CD14-positive monocyte (primary cell): ENCODE results near the gene ATP6V0E2. TPM values are rescaled to one million over a fixed set of nuclear protein-coding genes. Genes with fewer than 3 reads are reported as not detected.

Source experiments
- DNase-seq, 3 donors: peaks; one replicate each; pipeline ENCODE4 v3.0.0-alpha.2; 2011 to 2022
- H2AFZ ChIP-seq: 2 replicates; pipeline ENCODE4 v1.6.0; 2012; ENCODE audit warnings: mild to moderate bottlenecking, low read depth, low read length, inconsistent platforms; ENCODE audit not compliant: insufficient read depth, poor library complexity, severe bottlenecking
- H3K27ac ChIP-seq, 2 donors: 1 replicate in 1 of 2; 2 replicates in 1 of 2; pipeline ENCODE4 v1.5.1; 2012 to 2013; ENCODE audit warnings: low read length in 2 of 2, control low read depth in 1 of 2, inconsistent platforms in 1 of 2, low read depth in 1 of 2, mild to moderate bottlenecking in 1 of 2
- H3K27me3 ChIP-seq, 2 donors: one replicate each; pipeline versions ENCODE4 v1.6.0 to v1.6.1; 2011 to 2013; ENCODE audit warnings: low read length in 2 of 2; ENCODE audit not compliant: control insufficient read depth in 2 of 2, insufficient read depth in 2 of 2
- H3K36me3 ChIP-seq, 2 donors: replicated peaks in 1 of 2; 1 replicate in 1 of 2; 2 replicates in 1 of 2; pipeline versions ENCODE4 v1.5.1 to v1.6.1; 2012 to 2013; ENCODE audit warnings: low read length in 2 of 2, control low read depth in 1 of 2, inconsistent platforms in 1 of 2, mild to moderate bottlenecking in 1 of 2; ENCODE audit not compliant: insufficient read depth in 2 of 2, control insufficient read depth in 1 of 2
- H3K4me1 ChIP-seq, 2 donors: 1 replicate in 1 of 2; 2 replicates in 1 of 2; pipeline versions ENCODE4 v1.5.1 to v1.6.1; 2012 to 2013; ENCODE audit warnings: low read length in 2 of 2, control low read depth in 1 of 2, inconsistent platforms in 1 of 2, mild to moderate bottlenecking in 1 of 2, moderate library complexity in 1 of 2; ENCODE audit not compliant: insufficient read depth in 2 of 2, control insufficient read depth in 1 of 2
- H3K4me2 ChIP-seq: replicated peaks from 2 replicates; pipeline ENCODE3; 2012; ENCODE audit warnings: low read length, moderate library complexity, mild to moderate bottlenecking; ENCODE audit not compliant: poor library complexity, severe bottlenecking; ENCODE audit errors: extremely low read depth
- H3K4me3 ChIP-seq, 3 experiments: fragments of 200-600 bp in 1 of 3; sonication (generic) in 1 of 3; replicated peaks in 1 of 3; 1 replicate in 2 of 3; 2 replicates in 1 of 3; pipeline ENCODE4 v1.5.1; 2011 to 2013; ENCODE audit warnings: low read length in 3 of 3, mild to moderate bottlenecking in 3 of 3, control low read depth in 2 of 3, low read depth in 2 of 3, inconsistent platforms in 1 of 3, moderate library complexity in 1 of 3
- H3K79me2 ChIP-seq: 2 replicates; pipeline ENCODE4 v1.6.0; 2012; ENCODE audit warnings: mild to moderate bottlenecking, control low read depth, inconsistent platforms, low read length, moderate library complexity; ENCODE audit not compliant: insufficient read depth
- H3K9ac ChIP-seq: 2 replicates; pipeline ENCODE4 v1.6.0; 2017; ENCODE audit warnings: low read length, mild to moderate bottlenecking; ENCODE audit not compliant: insufficient read depth, poor library complexity, severe bottlenecking
- H3K9me3 ChIP-seq, 2 donors: replicated peaks in 1 of 2; 1 replicate in 1 of 2; 2 replicates in 1 of 2; pipeline versions ENCODE4 v1.5.1 to v1.6.1; 2012 to 2013; ENCODE audit warnings: low read length in 2 of 2, control low read depth in 1 of 2; ENCODE audit not compliant: control insufficient read depth in 1 of 2, insufficient read depth in 1 of 2
- H4K20me1 ChIP-seq: 2 replicates; pipeline ENCODE4 v1.6.0; 2012; ENCODE audit warnings: mild to moderate bottlenecking, low read length, control low read depth, moderate library complexity; ENCODE audit not compliant: insufficient read depth
- H3K27ac Mint-ChIP-seq, 7 donors: one replicate each; pipeline ENCODE4 v1.8.0; 2020; ENCODE audit warnings: mild to moderate bottlenecking in 7 of 7, mixed read lengths in 7 of 7, moderate library complexity in 6 of 7, inconsistent platforms in 2 of 7
- H3K27me3 Mint-ChIP-seq, 3 donors: one replicate each; pipeline ENCODE4 v1.8.0; 2021 to 2022; ENCODE audit warnings: low read depth in 3 of 3, mild to moderate bottlenecking in 3 of 3, mixed read lengths in 3 of 3, moderate library complexity in 3 of 3, inconsistent platforms in 1 of 3
- H3K36me3 Mint-ChIP-seq, 2 donors: one replicate each; pipeline ENCODE4 v1.8.0; 2020; ENCODE audit warnings: mixed read lengths in 2 of 2, inconsistent platforms in 1 of 2, mild to moderate bottlenecking in 1 of 2
- H3K4me1 Mint-ChIP-seq: one replicate; pipeline ENCODE4 v1.8.0; 2020; ENCODE audit warnings: mild to moderate bottlenecking, mixed read lengths
- H3K4me3 Mint-ChIP-seq, 2 donors: one replicate each; pipeline ENCODE4 v1.8.0; 2020; ENCODE audit warnings: mild to moderate bottlenecking in 2 of 2, mixed read lengths in 2 of 2, moderate library complexity in 1 of 2
- H3K9me3 Mint-ChIP-seq, 7 donors: one replicate each; pipeline ENCODE4 v1.8.0; 2020 to 2022; ENCODE audit warnings: mixed read lengths in 7 of 7, mild to moderate bottlenecking in 6 of 7, moderate library complexity in 6 of 7, inconsistent platforms in 2 of 7
- WGBS: methylation state at CpG from one replicate; pipeline ENCODE4 v1.1.5; 2013; ENCODE audit warnings: missing lambda C conversion rate; ENCODE audit not compliant: insufficient coverage; 5-methylcytosine and 5-hydroxymethylcytosine counted together
- intact Hi-C, 2 donors: fragments of 100-400 bp; cut with micrococcal nuclease; formaldehyde crosslinking; loops; one replicate each; pipeline versions ENCODE4 v1.15.0 to v1.15.1; 2023
- polyA plus RNA-seq, 3 donors: library from polyadenylated mRNA; depleted of rRNA in 1 of 3; unstranded in 2 of 3; stranded (reverse) in 1 of 3; fragments of 300-500 nt in 2 of 3; fragments of >200 nt in 1 of 3; fragmentation: Illumina TruSeq in 2 of 3; gene quantifications; 1 replicate in 2 of 3; 2 replicates in 1 of 3; pipeline ENCODE4 v1.2.3, GENCODE V29; 2012 to 2021
- TF ChIP-seq, protein P1 (sequence below): fragments of 200-600 bp; IDR thresholded peaks from one replicate; pipeline ENCODE4 v1.8.0; 2022; ENCODE audit warnings: antibody characterized with exemption, mild to moderate bottlenecking

ATP6V0E2 gene
- polyA plus RNA-seq, 3 donors: 4.4 to 13.3 (median 8.2) TPM

DNA sequence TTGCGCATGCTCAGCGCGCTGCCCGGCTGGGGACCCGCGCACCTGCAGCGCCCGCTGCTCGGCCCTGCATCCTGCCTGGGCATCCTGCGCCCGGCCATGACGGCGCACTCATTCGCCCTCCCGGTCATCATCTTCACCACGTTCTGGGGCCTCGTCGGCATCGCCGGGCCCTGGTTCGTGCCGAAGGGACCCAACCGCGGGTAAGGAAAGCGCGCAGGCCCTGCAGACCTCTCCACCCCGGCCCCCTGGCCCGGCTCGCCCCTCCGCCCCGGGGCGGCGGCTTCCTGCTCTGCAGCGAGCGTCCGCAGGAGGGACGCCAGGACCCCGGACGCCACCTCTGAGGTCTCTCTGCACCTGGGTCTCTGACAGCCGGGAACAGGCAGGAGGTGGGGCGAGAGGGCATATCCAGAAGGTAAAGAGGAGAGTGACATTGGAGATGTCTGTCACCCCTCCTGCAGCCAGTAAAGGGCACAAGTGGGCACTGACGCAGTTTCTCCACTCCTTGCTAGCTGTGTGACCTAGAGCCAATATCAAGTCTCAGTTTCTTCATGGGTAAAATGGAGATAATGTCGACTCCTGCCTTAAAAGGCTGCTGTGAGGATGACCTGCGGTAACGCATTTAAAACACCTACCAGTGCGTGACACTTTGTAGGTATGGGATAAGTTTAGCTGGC is 338 bp downstream of the ATP6V0E2 start:
- H3K9me3 Mint-ChIP-seq: no peaks in the 10 kb centered on the region
- Histone ChIP-seq H3K4me2 (peak overlapping the region; percentile 99), H3K27ac (no peak overlapping the region), H3K27me3 (peaks cover 0 to 2% of the 10 kb centered on the region in 2 donors), H3K9me3 (no peaks in the 10 kb centered on the region), H3K79me2 (no peaks in the 10 kb centered on the region), H3K4me3 (peak overlapping the region; percentile 51 to 86 (median 76)), H3K4me1 (peaks cover 20 to 26% of the 10 kb centered on the region in 2 donors), H3K9ac (peak overlapping the region; percentile 65), H2AFZ (peak overlapping the region; percentile 99), H3K36me3 (no peaks in the 10 kb centered on the region), H4K20me1 (no peaks in the 10 kb centered on the region)
- H3K4me3 Mint-ChIP-seq: peak overlapping the region; percentile 82 to 90
- TF ChIP-seq, protein P1, sequence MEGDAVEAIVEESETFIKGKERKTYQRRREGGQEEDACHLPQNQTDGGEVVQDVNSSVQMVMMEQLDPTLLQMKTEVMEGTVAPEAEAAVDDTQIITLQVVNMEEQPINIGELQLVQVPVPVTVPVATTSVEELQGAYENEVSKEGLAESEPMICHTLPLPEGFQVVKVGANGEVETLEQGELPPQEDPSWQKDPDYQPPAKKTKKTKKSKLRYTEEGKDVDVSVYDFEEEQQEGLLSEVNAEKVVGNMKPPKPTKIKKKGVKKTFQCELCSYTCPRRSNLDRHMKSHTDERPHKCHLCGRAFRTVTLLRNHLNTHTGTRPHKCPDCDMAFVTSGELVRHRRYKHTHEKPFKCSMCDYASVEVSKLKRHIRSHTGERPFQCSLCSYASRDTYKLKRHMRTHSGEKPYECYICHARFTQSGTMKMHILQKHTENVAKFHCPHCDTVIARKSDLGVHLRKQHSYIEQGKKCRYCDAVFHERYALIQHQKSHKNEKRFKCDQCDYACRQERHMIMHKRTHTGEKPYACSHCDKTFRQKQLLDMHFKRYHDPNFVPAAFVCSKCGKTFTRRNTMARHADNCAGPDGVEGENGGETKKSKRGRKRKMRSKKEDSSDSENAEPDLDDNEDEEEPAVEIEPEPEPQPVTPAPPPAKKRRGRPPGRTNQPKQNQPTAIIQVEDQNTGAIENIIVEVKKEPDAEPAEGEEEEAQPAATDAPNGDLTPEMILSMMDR: no peak
- intact Hi-C loops: loop anchor here in 1 of 2 donors (5.0 kb wide), 1 partner anchor 37 kb away; the partner anchor contains the start of gene ZNF862
- peaks cover 0 to 7% of the 10 kb centered on the region in 2 donors for H3K36me3 Mint-ChIP-seq
- WGBS: under 1% methylated on average over 42 of the region's 46 CpGs
- DNase-seq: no peak
- H3K4me1 Mint-ChIP-seq: peaks cover 27% of the 10 kb centered on the region
- H3K27ac Mint-ChIP-seq: peak overlapping the region in 1 of 7 donors; percentile 72
- peaks cover 3 to 11% (median 6%) of the 10 kb centered on the region in 3 donors for H3K27me3 Mint-ChIP-seq

DNA sequence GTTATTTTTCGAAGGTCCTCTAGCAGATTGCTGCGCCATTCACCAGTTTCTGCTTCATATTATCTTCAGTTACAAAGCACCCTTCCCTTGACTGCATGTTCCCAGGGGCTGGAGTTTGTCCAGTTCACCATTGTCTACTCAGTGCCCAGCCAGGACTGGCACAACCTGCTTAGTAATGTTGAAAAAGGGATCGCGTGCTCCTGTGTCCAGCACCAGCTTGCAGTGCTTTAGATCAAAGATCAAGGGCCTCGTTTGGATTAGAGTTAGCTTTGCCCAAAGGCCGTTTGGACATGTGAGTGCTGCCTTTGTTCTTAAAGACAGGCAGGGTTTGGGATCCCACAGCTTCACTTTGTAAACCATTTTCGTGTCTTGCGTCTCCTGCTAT is 867 bp downstream of the ATP6V0E2 start:
- TF ChIP-seq, protein P1: no peak
- Histone ChIP-seq H4K20me1 (no peaks in the 10 kb centered on the region), H3K9me3 (no peaks in the 10 kb centered on the region), H3K4me2 (peak overlapping the region; percentile 99), H3K79me2 (no peaks in the 10 kb centered on the region), H3K36me3 (no peaks in the 10 kb centered on the region), H3K27me3 (peaks cover 0 to 2% of the 10 kb centered on the region in 2 donors), H3K4me1 (peaks cover 20 to 26% of the 10 kb centered on the region in 2 donors), H2AFZ (peak overlapping the region; percentile 99), H3K4me3 (peak overlapping the region in 1 of 3 experiments; percentile 86), H3K9ac (no peak overlapping the region), H3K27ac (no peak overlapping the region)
- DNase-seq: no peak
- Mint-ChIP-seq H3K4me3 (peak overlapping the region; percentile 82 to 90), H3K9me3 (no peaks in the 10 kb centered on the region), H3K36me3 (peaks cover 0 to 7% of the 10 kb centered on the region in 2 donors), H3K27me3 (peaks cover 3 to 11% (median 6%) of the 10 kb centered on the region in 3 donors), H3K4me1 (peaks cover 25% of the 10 kb centered on the region), H3K27ac (no peak overlapping the region)
- intact Hi-C loops: loop anchor here in 1 of 2 donors (5.0 kb wide), 1 partner anchor 37 kb away; the partner anchor contains the start of gene ZNF862
- 97% methylated on average over 6 of the region's 8 CpGs for WGBS
